HG02763 (cell line): Measurements from ENCODE around the gene PRG2.
A peak's percentile ranks its signal among the peaks of the same experiment; 100 is the strongest.
"Not testable (repeated sequence)": the region's sequence is repeated elsewhere in the genome, so short reads cannot be mapped to it uniquely, and the experiment has no call there.

Experiments
- ATAC-seq: cut with Tn5 transposase; IDR thresholded peaks from one replicate; pipeline ENCODE4 v1.9.1; 2021; ENCODE audit warnings: mild to moderate bottlenecking, moderate library complexity; ENCODE audit not compliant: unreplicated experiment

Gene PRG2

GRCh38 chr11:57421066-57421465 lies 30.6 kb upstream of the PRG2 start:
- no peak for ATAC-seq

GRCh38 chr11:57419146-57419545 lies 28.7 kb upstream of the PRG2 start:
- ATAC-seq, result no peak

GRCh38 chr11:57418131-57418530 lies 27.7 kb upstream of the PRG2 start:
- ATAC-seq, result no peak

GRCh38 chr11:57417056-57417455 lies 26.6 kb upstream of the PRG2 start:
- no peak for ATAC-seq

GRCh38 chr11:57416436-57416835 lies 26.0 kb upstream of the PRG2 start:
- ATAC-seq, result no peak

GRCh38 chr11:57414612-57415212 lies 24.3 kb upstream of the PRG2 start:
- no peak for ATAC-seq

GRCh38 chr11:57413681-57414080 lies 23.2 kb upstream of the PRG2 start:
- ATAC-seq, result no peak

GRCh38 chr11:57410287-57410686 lies 19.8 kb upstream of the PRG2 start:
- no peak for ATAC-seq

GRCh38 chr11:57409321-57410100 lies 19.1 kb upstream of the PRG2 start:
- ATAC-seq, result no peak

- no peak for ATAC-seq
Observed at GRCh38 chr11:57408771-57409170, 18.3 kb upstream of the PRG2 start.

- no peak for ATAC-seq
Observed at GRCh38 chr11:57407941-57408475, 17.6 kb upstream of the PRG2 start.

GRCh38 chr11:57407010-57407920 lies 16.8 kb upstream of the PRG2 start:
- no peak for ATAC-seq

- ATAC-seq, result peak; percentile 71
Observed at GRCh38 chr11:57406337-57406904, 16.0 kb upstream of the PRG2 start.

- no peak for ATAC-seq
Observed at GRCh38 chr11:57405271-57405860, 14.9 kb upstream of the PRG2 start.

- no peak for ATAC-seq
Observed at GRCh38 chr11:57403802-57404147, 13.3 kb upstream of the PRG2 start.

- not testable (repeated sequence) for ATAC-seq
Observed at GRCh38 chr11:57403003-57403801, 12.8 kb upstream of the PRG2 start.

- no peak for ATAC-seq
Observed at GRCh38 chr11:57402188-57403002, 11.9 kb upstream of the PRG2 start.

- ATAC-seq, result no peak
Observed at GRCh38 chr11:57399972-57400578, 9.6 kb upstream of the PRG2 start.

- ATAC-seq, result no peak
Observed at GRCh38 chr11:57399221-57399620, 8.8 kb upstream of the PRG2 start.
